Measurements from ENCODE around the gene UPK3B.
"Not testable (repeated sequence)": the region's sequence is repeated elsewhere in the genome, so short reads cannot be mapped to it uniquely, and the experiment has no call there.

UPK3B gene

DNA sequence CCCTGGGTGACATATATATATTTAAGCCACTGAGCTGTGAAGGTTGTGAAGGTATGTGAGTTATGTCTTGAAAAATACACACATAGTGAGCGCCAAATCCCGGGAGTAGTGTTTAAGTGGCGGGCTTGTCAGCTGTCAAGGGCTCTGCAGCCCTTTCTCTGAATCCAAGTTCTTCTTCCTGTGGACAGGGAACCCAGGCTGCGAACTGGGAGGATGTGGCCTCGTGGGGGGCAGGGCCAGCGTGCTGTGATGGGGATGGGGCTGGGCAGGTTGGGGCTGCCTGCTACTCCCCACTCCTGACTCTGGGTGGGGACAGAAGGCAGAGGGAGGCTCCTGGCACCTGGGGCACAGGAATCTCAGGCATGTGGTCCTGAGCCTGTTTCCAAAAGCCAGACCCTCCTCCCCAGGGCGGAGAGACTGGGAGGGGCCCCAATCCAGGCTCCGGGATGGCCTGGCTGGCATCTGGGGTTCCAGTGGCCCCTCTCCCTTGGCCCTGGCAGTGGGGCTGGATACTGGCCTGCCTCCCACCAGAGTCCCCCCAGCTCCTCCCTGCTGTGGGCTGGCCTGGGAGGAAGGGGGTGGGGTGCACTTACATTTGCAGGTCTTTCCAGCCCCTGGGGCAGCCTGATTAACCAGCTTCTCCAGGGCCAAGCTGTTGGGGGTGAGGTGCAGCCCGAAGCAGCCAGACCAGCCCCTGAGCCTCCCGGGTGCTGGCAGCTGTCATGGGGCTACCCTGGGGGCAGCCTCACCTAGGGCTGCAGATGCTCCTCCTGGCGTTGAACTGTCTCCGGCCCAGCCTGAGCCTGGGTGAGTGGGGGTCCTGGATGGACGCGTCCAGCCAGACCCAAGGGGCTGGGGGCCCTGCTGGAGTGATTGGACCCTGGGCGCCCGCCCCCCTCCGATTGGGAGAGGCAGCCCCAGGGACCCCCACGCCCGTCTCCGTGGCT, at the start of gene UPK3B:
TSS of gene UPK3B (plus strand) at position 622 of the 947 bp plus-strand sequence. CDS start at position 723, 101 bp downstream.
- DNase-seq, result no peak

DNA sequence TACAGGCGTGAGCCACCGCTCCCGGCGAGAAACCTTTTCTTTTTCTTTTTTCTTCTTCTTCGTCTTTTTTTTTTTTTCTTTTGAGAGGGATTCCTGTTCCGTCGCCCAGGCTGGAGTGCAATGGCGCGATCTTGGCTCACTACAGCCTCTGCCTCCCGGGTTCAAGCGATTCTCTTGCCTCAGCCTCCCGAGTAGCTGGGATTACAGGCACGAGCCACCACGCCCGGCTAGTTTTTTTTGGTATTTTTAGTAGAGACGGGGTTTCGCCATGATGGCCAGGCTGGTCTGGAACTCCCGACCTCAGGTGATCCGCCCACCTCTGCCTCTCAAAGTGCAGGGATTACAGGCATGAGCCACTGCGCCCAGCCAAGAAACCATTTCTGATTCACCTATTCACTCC, 49.6 kb upstream of the UPK3B start:
- DNase-seq, result not testable (repeated sequence)

- DNase-seq, result peak; percentile 48
These were observed 48.8 kb upstream of the UPK3B start, which contains the start of gene DTX2 for GRCh38 chr7:76461464-76462101. TSS of gene DTX2 (plus strand) at chr7:76461709. CDS start at chr7:76480510, 18,801 bp downstream.

GRCh38 chr7:76462271-76462882, 48.0 kb upstream of the UPK3B start:
- DNase-seq, result not testable (repeated sequence)

GRCh38 chr7:76464959-76465358, 45.4 kb upstream of the UPK3B start:
- not testable (repeated sequence) for DNase-seq

GRCh38 chr7:76465950-76466349, 44.4 kb upstream of the UPK3B start:
- DNase-seq, result not testable (repeated sequence)

DNA sequence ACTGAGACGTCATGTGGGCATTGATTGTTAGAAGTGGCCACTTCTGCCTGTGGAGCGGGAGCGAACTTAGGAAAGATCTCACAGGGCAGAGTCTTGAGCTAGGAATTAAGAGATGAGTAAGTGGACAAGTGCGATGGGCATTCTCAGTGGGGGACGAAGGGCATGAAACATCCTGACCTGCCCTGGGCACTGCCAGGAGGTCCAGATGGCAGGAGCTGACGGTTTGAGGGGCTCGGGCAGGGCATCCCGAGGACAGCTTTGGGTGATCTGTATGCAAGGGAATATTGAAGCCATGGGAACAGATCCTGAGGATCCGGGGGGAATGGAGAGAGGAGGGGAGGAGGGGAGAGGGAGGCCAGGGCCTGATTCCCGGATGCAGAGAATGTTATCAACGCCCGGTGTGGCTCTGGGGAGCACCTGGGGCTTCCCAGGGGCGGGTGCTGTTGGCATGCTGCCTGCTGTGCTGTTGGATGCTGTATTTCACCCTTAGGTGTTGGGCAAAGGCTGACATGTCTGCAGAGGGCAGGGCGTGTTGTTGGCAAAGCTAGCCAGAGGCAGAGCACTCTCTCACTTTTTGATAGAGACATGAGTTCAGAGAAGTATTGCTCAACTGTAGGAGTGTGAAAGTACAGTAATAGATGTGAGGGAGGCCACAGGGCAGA, 42.5 kb upstream of the UPK3B start:
- not testable (repeated sequence) for DNase-seq

DNA sequence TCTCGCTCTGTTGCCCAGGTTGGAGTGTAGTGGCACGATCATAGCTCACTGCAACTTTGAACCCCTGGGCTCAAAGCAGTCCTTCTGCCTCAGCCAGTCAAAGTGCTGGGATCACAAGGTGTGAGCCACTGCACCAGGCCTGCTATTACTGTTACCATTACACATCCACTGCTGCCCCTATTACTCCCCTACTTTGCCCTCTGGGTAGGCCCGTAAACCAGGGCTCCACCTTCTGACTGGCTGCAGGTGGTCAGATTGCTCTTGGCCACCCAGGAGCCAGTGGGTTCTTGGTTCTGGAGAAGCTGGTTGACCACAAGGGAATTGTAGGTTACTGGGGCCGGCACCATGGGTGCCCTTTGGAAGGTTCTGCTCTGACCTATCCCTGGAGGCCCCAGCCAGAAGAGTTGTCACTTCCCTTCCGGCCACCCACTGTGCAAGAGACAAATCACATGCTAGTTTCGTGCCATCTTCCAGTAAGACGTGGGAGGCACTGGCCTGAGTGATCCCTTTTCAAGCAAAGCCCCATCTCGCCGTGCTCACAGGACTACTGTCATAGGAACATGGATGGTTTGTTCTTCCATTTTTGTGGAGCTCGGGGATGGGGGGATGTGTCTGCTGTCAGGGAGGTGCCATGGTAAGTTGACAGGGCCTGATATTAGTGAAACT, 38.7 kb upstream of the UPK3B start:
- DNase-seq, result not testable (repeated sequence)

DNA sequence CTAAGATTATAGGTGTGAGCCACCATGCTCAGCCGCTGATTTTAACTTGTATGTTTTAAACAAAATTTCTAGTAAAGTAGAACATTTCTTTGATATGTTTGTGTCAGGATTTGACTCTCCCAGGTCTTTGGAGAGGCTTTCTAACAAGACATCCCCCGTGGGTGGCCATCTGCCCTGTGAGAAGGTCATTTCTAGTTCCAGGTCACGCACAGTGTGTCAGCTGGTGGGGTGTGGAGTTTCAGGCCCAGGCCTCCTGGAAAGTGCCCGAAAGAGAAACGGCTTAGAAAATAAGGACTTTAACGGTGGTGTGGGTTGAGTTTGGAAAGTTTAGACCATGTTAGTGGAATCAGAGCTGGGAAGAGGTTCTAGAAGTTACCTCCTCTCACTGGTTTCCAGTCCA, 37.3 kb upstream of the UPK3B start:
- not testable (repeated sequence) for DNase-seq

- DNase-seq, result not testable (repeated sequence)
These were observed 34.1 kb upstream of the UPK3B start for GRCh38 chr7:76476280-76476679.

- not testable (repeated sequence) for DNase-seq
These were observed 33.4 kb upstream of the UPK3B start for GRCh38 chr7:76476742-76477474.

DNA sequence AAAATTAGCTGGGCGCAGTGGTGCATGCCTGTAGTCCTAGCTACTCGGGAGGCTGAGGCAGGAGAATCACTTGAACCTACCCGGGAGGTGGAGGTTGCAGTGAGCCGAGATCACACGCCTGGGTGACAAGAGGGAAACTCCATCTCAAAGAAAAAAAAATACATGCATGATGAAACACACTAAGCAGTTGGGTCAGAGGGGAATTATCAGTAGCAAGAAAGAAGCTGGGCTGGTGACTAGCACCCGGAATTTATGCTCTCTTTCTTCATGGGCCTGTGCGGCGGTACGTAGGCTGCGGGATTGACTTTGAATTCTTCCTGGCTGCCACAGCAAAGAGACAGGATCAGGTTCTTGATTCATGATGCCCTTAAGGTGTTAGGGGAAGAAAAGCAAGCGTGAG, 30.7 kb upstream of the UPK3B start:
- not testable (repeated sequence) for DNase-seq

DNA sequence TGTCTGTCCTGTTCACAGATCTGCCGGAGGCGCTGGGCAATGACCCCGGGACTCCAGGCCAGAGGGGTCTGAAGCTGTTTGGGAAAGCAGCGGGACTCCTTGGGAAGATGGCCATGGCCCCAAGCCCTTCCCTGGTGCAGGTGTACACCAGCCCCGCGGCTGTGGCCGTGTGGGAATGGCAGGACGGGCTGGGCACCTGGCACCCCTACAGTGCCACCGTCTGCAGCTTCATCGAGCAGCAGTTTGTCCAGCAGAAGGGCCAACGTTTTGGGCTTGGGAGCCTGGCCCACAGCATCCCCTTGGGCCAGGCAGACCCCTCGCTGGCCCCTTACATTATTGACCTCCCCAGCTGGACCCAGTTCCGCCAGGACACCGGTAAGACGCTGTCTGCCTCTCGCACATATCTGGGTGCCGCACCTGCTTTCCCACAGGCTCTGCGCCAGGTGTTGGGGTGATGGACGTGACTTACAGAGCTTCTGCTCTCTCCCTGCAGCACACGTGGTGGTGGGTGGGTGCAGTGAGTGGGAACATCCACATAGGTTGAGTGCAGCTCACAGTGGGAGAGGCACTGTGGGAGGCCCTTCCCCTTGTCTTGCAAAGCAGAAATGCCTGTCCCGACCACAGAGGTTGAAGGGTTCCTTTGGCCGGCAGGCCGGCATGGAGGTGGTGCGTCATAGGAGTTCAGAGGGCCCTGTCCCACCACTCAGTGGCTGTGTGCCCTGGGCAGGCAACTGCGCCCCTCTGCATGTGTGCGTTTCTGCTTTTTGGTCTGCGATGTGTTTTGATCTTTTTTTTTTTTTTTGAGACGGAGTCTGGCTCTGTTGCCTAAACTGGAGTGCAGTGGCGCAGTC, 29.7 kb upstream of the UPK3B start:
- DNase-seq, result not testable (repeated sequence)

GRCh38 chr7:76482660-76483059, 27.7 kb upstream of the UPK3B start:
- not testable (repeated sequence) for DNase-seq

GRCh38 chr7:76483081-76483480, 27.3 kb upstream of the UPK3B start:
- DNase-seq, result not testable (repeated sequence)

- not testable (repeated sequence) for DNase-seq
These were observed 25.9 kb upstream of the UPK3B start for GRCh38 chr7:76484456-76484855.

DNA sequence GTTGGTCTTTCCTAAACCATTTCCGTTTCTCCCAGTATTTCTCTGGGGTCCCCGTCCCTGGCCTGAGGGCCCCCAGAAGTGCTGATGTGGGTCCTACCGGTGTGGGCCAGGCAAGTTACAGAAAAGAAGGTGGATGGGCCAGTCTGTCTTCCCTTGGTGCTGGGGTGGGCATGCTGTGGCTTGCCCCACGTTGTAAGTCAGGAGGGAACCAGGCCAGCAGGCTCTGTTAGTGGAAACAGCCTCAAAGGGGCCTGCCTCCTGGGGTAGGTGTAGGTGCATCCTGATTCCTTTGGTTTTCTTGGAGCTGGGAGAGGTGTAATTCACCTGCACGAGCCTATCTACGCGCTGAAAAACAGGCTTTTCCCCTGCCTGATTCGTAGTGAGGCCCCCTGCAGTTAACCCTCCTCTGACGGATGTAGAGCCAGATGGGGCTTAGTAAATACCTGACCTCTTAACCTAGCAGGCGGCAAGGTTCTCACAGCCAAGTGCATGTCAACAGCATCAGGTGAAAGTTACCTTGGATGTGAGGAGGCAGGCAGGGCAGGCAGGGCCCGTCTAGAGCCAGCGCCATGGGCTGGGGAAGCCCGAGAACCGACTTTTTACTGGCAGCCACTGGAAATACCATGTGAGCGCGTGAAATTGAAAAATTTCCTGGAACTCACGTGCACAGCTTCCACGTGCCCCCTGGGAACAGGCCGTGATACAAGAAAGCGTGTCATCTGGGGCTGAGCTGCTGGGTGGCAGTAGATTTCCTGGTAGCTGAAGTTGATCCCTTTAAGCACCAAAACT, 24.3 kb upstream of the UPK3B start:
- DNase-seq, result not testable (repeated sequence)

DNA sequence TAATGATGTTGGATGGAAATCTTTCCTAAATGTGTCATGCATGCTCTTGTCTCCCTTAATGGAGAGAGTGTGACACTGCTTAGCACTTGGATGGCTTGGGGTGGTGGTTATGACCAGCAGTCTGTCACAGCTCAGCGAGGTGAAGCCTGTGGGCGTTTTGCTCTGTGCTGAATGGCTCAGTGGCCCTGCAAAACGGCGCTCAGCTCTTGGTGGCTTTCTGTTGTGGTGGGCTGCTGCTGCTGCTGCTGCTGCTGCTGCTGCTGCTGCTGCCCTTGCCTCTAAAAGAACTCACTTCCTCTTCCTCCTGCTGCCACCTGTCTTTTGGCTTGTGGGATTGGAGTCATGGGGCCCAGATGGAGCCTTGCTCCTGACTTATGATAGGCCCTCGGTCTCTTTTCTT, 23.7 kb upstream of the UPK3B start:
- DNase-seq, result peak; percentile 39

DNA sequence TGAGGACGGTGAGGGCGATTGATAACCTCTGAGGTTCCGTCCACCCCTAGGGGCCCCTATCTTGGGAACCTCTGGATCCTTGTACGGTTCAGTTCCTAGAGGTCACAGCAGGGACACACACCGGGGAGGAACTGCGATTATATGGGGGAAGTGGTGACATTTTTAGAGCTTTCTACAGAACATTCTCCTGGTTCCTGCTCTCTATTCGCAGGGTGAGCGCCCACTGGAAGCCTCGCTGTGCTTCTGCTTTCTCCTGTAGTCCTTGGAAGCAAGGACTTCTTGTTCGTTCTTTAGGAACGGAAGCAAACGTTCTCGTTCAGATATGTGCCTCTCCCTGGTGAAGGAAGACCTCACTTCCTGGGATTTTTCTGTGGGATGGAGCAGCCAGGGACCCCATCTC, 22.4 kb upstream of the UPK3B start:
- not testable (repeated sequence) for DNase-seq

GRCh38 chr7:76492139-76492538, 18.2 kb upstream of the UPK3B start:
- DNase-seq, result not testable (repeated sequence)

Data from activated CD8-positive, alpha-beta memory T cell treated with anti-CD3 and anti-CD28 coated beads, Interleukin-2, amount 50 U/mL, for 4 hours (primary cell).